GM12891 (cell line): ENCODE measurements around the gene DNAJC4.

Source experiments
- PAX5 ChIP-seq: IDR thresholded peaks from 2 replicates; pipeline ENCODE4 v1.6.1; 2011; ENCODE audit warnings: low read length, moderate library complexity, mild to moderate bottlenecking; ENCODE audit not compliant: insufficient read depth, severe bottlenecking
- POLR2A ChIP-seq: IDR thresholded peaks from 2 replicates; pipeline ENCODE4 v1.6.1; 2011; ENCODE audit warnings: low read depth, low read length, control low read depth
- POLR2AphosphoS5 ChIP-seq: IDR thresholded peaks from 2 replicates; pipeline ENCODE4 v1.6.1; 2011; ENCODE audit warnings: low read depth, low read length, control low read depth
- POU2F2 ChIP-seq: IDR thresholded peaks from 2 replicates; pipeline ENCODE4 v1.6.1; 2011; ENCODE audit warnings: low read depth, mild to moderate bottlenecking, control low read depth, low read length, moderate library complexity
- SPI1 ChIP-seq: IDR thresholded peaks from 2 replicates; pipeline ENCODE4 v1.6.1; 2011; ENCODE audit warnings: low read depth, low read length, control low read depth
- TAF1 ChIP-seq: IDR thresholded peaks from 2 replicates; pipeline ENCODE4 v1.6.1; 2011; ENCODE audit warnings: low read depth, low read length, control low read depth

DNA sequence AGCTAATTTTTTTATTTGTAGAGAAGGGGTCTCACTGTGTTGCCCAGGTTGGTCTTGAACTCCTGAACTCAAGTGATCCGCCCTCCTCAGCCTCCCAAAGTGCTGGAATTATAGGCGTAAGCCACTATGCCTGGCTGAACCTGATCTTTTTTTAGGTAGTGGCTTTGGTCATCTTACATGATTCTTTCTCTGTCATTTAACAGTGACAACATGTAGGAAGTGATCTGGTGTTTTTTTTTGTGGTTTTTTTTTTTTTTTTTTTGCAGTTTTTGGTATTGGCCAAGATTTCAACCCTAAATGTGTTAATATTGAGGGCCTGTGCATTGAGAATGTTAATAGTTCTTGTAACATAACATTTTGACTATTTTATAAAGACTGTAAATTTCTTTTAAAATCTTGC lies 31.8 kb upstream of the DNAJC4 start:
- TF ChIP-seq POLR2AphosphoS5: no peak
- no peak for TF ChIP-seq TAF1
- no peak for TF ChIP-seq POLR2A
- TF ChIP-seq SPI1: no peak
- TF ChIP-seq POU2F2: no peak
- TF ChIP-seq PAX5: no peak
